ENCODE measurements around the gene KLF4. TPM values are rescaled to one million over a fixed set of nuclear protein-coding genes. Genes with fewer than 3 reads are reported as not detected.

Gene KLF4
- total and polyA plus RNA-seq, 5 donors from 2014 or later, result 0.11 to 4.0 TPM; not detected in 3

DNA sequence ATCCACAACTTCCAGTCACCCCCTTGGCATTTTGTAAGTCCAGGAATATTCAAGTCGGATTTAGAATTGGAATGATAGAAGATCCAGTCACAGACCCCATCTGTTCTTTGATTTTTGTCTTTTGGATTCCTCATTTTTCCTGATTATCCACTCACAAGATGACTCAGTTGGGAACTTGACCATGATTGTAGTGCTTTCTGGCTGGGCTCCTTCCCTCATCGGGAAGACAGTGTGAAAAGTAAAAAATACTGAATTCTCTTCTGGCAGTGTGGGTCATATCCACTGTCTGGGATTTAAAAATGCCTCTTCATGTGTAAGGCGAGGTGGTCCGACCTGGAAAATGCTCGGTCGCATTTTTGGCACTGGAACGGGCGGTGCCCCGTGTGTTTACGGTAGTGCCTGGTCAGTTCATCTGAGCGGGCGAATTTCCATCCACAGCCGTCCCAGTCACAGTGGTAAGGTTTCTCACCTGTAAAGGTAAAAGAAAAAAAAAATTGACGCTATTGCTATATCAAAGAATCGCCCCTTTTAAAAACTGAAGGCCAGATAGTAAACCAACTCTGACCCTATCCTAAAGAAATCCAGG is 4.0 kb downstream of the KLF4 start:
- Histone ChIP-seq H3K27me3 (ENCODE audit: control insufficient read depth, insufficient read depth, low read length) (peaks cover 9% of the 10 kb centered on the region), H3K9me3 (ENCODE audit: control insufficient read depth in 2 of 2, low read length in 2 of 2) (no peaks in the 10 kb centered on the region), H3K36me3 (ENCODE audit: control insufficient read depth, insufficient read depth, low read length) (no peaks in the 10 kb centered on the region), H3K27ac (ENCODE audit: insufficient read depth, low read length, poor library complexity, severe bottlenecking) (no peak overlapping the region), H3K4me3 (ENCODE audit: low read depth, low read length) (no peak overlapping the region), H3K4me1 (ENCODE audit: control insufficient read depth, insufficient read depth, low read length, poor library complexity, severe bottlenecking) (peaks cover 15% of the 10 kb centered on the region)
- H3K4me1 Mint-ChIP-seq, result peaks cover 0 to 10% (median under 1%) of the 10 kb centered on the region in 4 donors
- no peaks in the 10 kb centered on the region for H3K36me3 Mint-ChIP-seq
- peaks cover 0 to 2% (median 0%) of the 10 kb centered on the region in 7 donors for H3K9me3 Mint-ChIP-seq
- H3K27ac Mint-ChIP-seq, result no peak overlapping the region
- H3K4me3 Mint-ChIP-seq, result no peak overlapping the region
- ATAC-seq (ENCODE audit: low read depth in 2 of 2) (no peak), DNase-seq (no peak)
- peaks cover 31% of the 10 kb centered on the region for H3K27me3 Mint-ChIP-seq

GRCh38 chr9:107484117-107484723 is 5.3 kb downstream of the KLF4 start:
- H3K36me3 ChIP-seq (ENCODE audit: control insufficient read depth, insufficient read depth, low read length), result no peaks in the 10 kb centered on the region
- no peak overlapping the region for H3K4me3 ChIP-seq (ENCODE audit: low read depth, low read length)
- peaks cover 6% of the 10 kb centered on the region for H3K27me3 ChIP-seq (ENCODE audit: control insufficient read depth, insufficient read depth, low read length)
- Mint-ChIP-seq H3K36me3 (no peaks in the 10 kb centered on the region), H3K4me3 (no peak overlapping the region), H3K9me3 (no peaks in the 10 kb centered on the region), H3K27me3 (peaks cover 30% of the 10 kb centered on the region), H3K27ac (no peak overlapping the region), H3K4me1 (peaks cover 0 to 5% (median 0%) of the 10 kb centered on the region in 4 donors)
- peak in 1 of 3 donors; percentile 28 for DNase-seq
- H3K4me1 ChIP-seq (ENCODE audit: control insufficient read depth, insufficient read depth, low read length, poor library complexity, severe bottlenecking), result peaks cover 8% of the 10 kb centered on the region
- H3K27ac ChIP-seq (ENCODE audit: insufficient read depth, low read length, poor library complexity, severe bottlenecking), result no peak overlapping the region
- no peak for ATAC-seq (ENCODE audit: low read depth in 2 of 2)
- no peaks in the 10 kb centered on the region for H3K9me3 ChIP-seq (ENCODE audit: control insufficient read depth in 2 of 2, low read length in 2 of 2)

DNA sequence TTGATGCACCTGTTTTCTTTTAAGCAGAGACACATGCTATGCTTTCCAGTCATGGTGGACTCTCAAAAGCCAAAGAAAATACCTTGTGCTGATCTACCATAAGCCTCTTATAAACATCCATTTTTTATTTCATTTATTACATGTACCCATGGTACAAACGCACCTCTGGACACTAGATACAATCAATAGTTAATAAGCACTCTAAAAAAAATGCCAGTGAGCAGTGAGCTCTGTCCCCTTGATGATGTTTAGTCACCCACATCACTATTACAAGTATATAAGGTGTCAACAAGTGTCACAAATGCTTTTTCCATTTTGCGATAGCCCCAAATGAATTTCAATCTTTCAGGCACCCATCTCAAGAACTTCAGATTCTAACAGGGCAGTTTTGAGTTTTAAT is 5.9 kb downstream of the KLF4 start:
- DNase-seq (no peak), ATAC-seq (ENCODE audit: low read depth in 2 of 2) (no peak)
- H3K4me3 Mint-ChIP-seq, result no peak overlapping the region
- no peak overlapping the region for H3K27ac Mint-ChIP-seq
- peaks cover 0 to 3% (median 0%) of the 10 kb centered on the region in 4 donors for H3K4me1 Mint-ChIP-seq
- Histone ChIP-seq H3K4me3 (ENCODE audit: low read depth, low read length) (no peak overlapping the region), H3K36me3 (ENCODE audit: control insufficient read depth, insufficient read depth, low read length) (no peaks in the 10 kb centered on the region), H3K4me1 (ENCODE audit: control insufficient read depth, insufficient read depth, low read length, poor library complexity, severe bottlenecking) (peaks cover 3% of the 10 kb centered on the region), H3K27ac (ENCODE audit: insufficient read depth, low read length, poor library complexity, severe bottlenecking) (no peak overlapping the region), H3K9me3 (ENCODE audit: control insufficient read depth in 2 of 2, low read length in 2 of 2) (no peaks in the 10 kb centered on the region), H3K27me3 (ENCODE audit: control insufficient read depth, insufficient read depth, low read length) (peaks cover 6% of the 10 kb centered on the region)
- no peaks in the 10 kb centered on the region for H3K36me3 Mint-ChIP-seq
- peaks cover 30% of the 10 kb centered on the region for H3K27me3 Mint-ChIP-seq
- no peaks in the 10 kb centered on the region for H3K9me3 Mint-ChIP-seq

- Mint-ChIP-seq H3K36me3 (no peaks in the 10 kb centered on the region), H3K4me3 (no peak overlapping the region), H3K4me1 (no peaks in the 10 kb centered on the region), H3K9me3 (no peaks in the 10 kb centered on the region), H3K27me3 (peaks cover 24% of the 10 kb centered on the region), H3K27ac (no peak overlapping the region)
- H3K36me3 ChIP-seq (ENCODE audit: control insufficient read depth, insufficient read depth, low read length), result no peaks in the 10 kb centered on the region
- no peaks in the 10 kb centered on the region for H3K27me3 ChIP-seq (ENCODE audit: control insufficient read depth, insufficient read depth, low read length)
- H3K4me3 ChIP-seq (ENCODE audit: low read depth, low read length), result no peak overlapping the region
- ATAC-seq (ENCODE audit: low read depth in 2 of 2) (no peak), DNase-seq (no peak)
- H3K27ac ChIP-seq (ENCODE audit: insufficient read depth, low read length, poor library complexity, severe bottlenecking), result no peak overlapping the region
- H3K4me1 ChIP-seq (ENCODE audit: control insufficient read depth, insufficient read depth, low read length, poor library complexity, severe bottlenecking), result no peaks in the 10 kb centered on the region
- no peaks in the 10 kb centered on the region for H3K9me3 ChIP-seq (ENCODE audit: control insufficient read depth in 2 of 2, low read length in 2 of 2)
These were observed 8.5 kb downstream of the KLF4 start for GRCh38 chr9:107481035-107481434.

- ATAC-seq (ENCODE audit: low read depth in 2 of 2), result no peak
- Mint-ChIP-seq H3K4me1 (no peaks in the 10 kb centered on the region), H3K36me3 (no peaks in the 10 kb centered on the region), H3K9me3 (no peaks in the 10 kb centered on the region), H3K4me3 (no peak overlapping the region), H3K27me3 (peaks cover 17% of the 10 kb centered on the region), H3K27ac (no peak overlapping the region)
- Histone ChIP-seq H3K4me3 (ENCODE audit: low read depth, low read length) (no peak overlapping the region), H3K4me1 (ENCODE audit: control insufficient read depth, insufficient read depth, low read length, poor library complexity, severe bottlenecking) (no peaks in the 10 kb centered on the region), H3K27ac (ENCODE audit: insufficient read depth, low read length, poor library complexity, severe bottlenecking) (no peak overlapping the region), H3K9me3 (ENCODE audit: control insufficient read depth in 2 of 2, low read length in 2 of 2) (no peaks in the 10 kb centered on the region), H3K36me3 (ENCODE audit: control insufficient read depth, insufficient read depth, low read length) (no peaks in the 10 kb centered on the region), H3K27me3 (ENCODE audit: control insufficient read depth, insufficient read depth, low read length) (no peaks in the 10 kb centered on the region)
- no peak for DNase-seq
These were observed 9.2 kb downstream of the KLF4 start for GRCh38 chr9:107480386-107480789.

- Histone ChIP-seq H3K4me1 (ENCODE audit: control insufficient read depth, insufficient read depth, low read length, poor library complexity, severe bottlenecking) (no peaks in the 10 kb centered on the region), H3K9me3 (ENCODE audit: control insufficient read depth in 2 of 2, low read length in 2 of 2) (no peaks in the 10 kb centered on the region), H3K36me3 (ENCODE audit: control insufficient read depth, insufficient read depth, low read length) (no peaks in the 10 kb centered on the region), H3K27me3 (ENCODE audit: control insufficient read depth, insufficient read depth, low read length) (no peaks in the 10 kb centered on the region), H3K27ac (ENCODE audit: insufficient read depth, low read length, poor library complexity, severe bottlenecking) (no peak overlapping the region), H3K4me3 (ENCODE audit: low read depth, low read length) (no peak overlapping the region)
- H3K4me1 Mint-ChIP-seq, result no peaks in the 10 kb centered on the region
- no peaks in the 10 kb centered on the region for H3K36me3 Mint-ChIP-seq
- DNase-seq, result no peak
- H3K27me3 Mint-ChIP-seq, result peaks cover 13% of the 10 kb centered on the region
- H3K4me3 Mint-ChIP-seq, result no peak overlapping the region
- ATAC-seq (ENCODE audit: low read depth in 2 of 2), result no peak
- H3K27ac Mint-ChIP-seq, result no peak overlapping the region
- H3K9me3 Mint-ChIP-seq, result no peaks in the 10 kb centered on the region
These were observed 10.8 kb downstream of the KLF4 start for GRCh38 chr9:107478805-107479204.

DNA sequence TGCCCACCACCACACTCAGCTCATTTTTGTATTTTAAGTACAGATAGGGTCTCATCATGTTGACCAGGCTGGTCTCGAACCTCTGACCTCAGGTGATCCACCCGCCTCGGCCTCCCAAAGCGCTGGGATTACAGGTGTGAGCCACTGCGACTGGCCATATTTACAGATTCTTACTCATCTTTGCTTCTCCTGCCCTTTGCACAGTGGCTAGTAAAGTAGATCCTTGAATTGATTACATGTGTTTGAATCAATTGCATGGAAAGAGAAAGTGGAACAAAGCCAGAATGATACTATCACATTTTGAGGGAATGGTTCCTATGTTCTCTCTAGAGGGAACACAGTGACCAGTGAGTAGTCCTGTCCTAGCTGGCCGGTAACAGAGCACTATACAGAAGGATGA is 15.4 kb downstream of the KLF4 start:
- H3K27me3 Mint-ChIP-seq, result peaks cover 12% of the 10 kb centered on the region
- Histone ChIP-seq H3K36me3 (ENCODE audit: control insufficient read depth, insufficient read depth, low read length) (no peaks in the 10 kb centered on the region), H3K27me3 (ENCODE audit: control insufficient read depth, insufficient read depth, low read length) (no peaks in the 10 kb centered on the region), H3K9me3 (ENCODE audit: control insufficient read depth in 2 of 2, low read length in 2 of 2) (no peaks in the 10 kb centered on the region), H3K4me1 (ENCODE audit: control insufficient read depth, insufficient read depth, low read length, poor library complexity, severe bottlenecking) (no peaks in the 10 kb centered on the region), H3K27ac (ENCODE audit: insufficient read depth, low read length, poor library complexity, severe bottlenecking) (no peak overlapping the region), H3K4me3 (ENCODE audit: low read depth, low read length) (no peak overlapping the region)
- H3K27ac Mint-ChIP-seq, result no peak overlapping the region
- H3K9me3 Mint-ChIP-seq, result peaks cover 0 to 2% (median 0%) of the 10 kb centered on the region in 7 donors
- no peaks in the 10 kb centered on the region for H3K4me1 Mint-ChIP-seq
- DNase-seq (no peak), ATAC-seq (ENCODE audit: low read depth in 2 of 2) (no peak)
- peak overlapping the region in 1 of 4 donors; percentile 51 for H3K4me3 Mint-ChIP-seq
- H3K36me3 Mint-ChIP-seq, result no peaks in the 10 kb centered on the region

Data from CD4-positive, CD25-positive, alpha-beta regulatory T cell (primary cell).